ENCODE results near the gene OLFM2.

DNA sequence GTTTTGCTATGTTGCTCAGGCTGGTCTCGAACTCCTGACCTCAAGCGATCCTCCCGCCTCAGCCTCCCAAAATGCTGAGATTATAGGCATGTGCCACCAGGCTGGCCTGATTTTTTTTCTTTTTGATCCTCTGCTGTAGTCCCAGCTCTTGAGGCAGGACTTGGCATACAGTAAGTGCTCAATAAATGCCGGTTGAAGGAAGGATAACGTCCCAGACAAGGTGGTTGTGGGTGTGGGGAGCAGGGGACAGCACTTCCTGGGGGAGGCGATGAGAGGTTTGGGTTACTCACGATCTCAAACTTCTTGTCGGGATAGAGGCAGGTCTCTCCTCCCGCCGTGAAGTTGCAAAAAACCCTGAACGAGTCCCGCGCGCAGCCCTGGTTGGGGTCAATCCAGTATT, 29.7 kb upstream of the OLFM2 start:
- TF ChIP-seq CTCF (IDR thresholded peaks at IDR 0.05) = no peak
- no peak for TF ChIP-seq POLR2A (IDR thresholded peaks at IDR 0.05)
